CD4-positive, alpha-beta T cell treated with Interferon gamma for 1 hour (primary cell): ENCODE data around the gene ARL8B.
"Not testable (repeated sequence)": the region's sequence is repeated elsewhere in the genome, so short reads cannot be mapped to it uniquely, and the experiment has no call there.

Experiments used
- DNase-seq: peaks from one replicate; pipeline ENCODE4 v3.0.0-alpha.2; 2020

The ARL8B gene

DNA sequence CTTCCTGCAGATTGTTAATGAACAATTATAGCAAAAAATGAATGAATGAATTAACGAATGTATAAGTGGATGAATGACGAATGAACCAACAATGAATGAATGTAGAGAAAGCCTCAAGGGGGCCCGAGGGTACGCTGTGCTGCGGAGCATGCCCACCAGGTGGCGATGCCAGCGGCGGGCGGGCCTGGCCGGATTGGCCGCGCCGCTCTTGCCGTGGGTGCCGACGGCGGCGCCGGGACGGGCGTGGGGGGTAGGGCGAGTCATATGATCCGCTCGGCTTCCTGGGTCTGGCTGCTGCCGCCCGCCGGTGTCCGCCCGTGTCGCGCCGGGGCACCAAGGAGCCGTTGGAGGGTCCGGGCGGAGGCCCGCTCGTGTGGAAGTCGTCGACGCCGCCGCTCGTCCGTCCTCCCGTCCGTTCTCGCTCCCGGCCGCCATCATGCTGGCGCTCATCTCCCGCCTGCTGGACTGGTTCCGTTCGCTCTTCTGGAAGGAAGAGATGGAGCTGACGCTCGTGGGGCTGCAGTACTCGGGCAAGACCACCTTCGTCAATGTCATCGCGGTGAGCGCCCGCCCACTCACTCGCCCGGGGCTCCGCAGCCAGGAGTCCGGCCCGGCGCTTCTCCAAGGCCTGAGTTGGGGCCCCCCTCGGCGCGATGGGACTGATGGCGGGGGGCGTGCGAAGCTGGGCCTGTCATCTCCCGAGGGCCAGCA, at the start of gene ARL8B:
TSS of gene ARL8B (plus strand) at position 263 of the 711 bp plus-strand sequence. CDS start at position 437, 174 bp downstream.
- DNase-seq: peak; percentile 89

- no peak for DNase-seq
These were observed 48.6 kb upstream of the ARL8B start for GRCh38 chr3:5073374-5074085.

DNA sequence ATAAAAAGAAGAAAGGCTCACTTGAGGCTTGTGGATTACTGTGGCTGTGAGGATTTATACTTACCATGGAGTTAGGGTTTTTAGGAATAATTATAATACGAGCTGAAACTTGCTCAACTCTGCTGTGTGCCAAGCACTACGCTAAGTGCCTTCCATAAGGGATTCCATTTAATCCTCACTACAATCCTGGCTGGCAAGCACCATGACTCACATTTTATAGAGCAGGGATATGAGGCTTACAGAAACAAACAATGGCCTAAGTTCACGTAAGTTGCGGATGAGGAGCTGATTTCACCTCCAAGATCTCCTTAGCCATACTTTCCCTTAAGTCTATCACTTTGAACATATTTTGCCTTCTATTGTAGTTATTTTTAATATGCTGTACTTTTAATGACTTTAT, 43.9 kb upstream of the ARL8B start:
- DNase-seq: no peak

GRCh38 chr3:5079761-5080160, 42.3 kb upstream of the ARL8B start:
- DNase-seq: no peak

GRCh38 chr3:5080779-5081550, 41.1 kb upstream of the ARL8B start:
- no peak for DNase-seq

- not testable (repeated sequence) for DNase-seq
These were observed 39.9 kb upstream of the ARL8B start for GRCh38 chr3:5081973-5082788.

- no peak for DNase-seq
These were observed 39.3 kb upstream of the ARL8B start for GRCh38 chr3:5082789-5083115.

DNA sequence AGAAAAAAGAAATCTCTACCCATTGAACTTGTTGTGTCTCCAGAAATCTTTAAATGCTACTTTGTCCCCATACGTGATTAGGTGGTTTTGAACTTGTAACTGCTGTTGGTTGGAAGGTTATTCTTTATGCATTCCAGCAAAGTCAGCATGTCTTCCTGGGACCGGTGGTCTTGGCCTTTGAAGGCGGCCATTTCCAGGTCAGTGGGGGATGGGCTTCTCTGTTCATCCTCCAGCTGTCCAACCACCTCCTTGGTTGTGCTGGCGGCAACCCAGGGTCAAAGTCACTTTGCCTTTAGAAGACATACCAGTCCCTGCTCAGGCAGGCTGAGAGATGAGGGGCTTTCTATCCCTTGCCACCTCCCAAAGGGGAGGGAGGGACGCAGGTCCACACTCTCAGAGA, 37.9 kb upstream of the ARL8B start:
- DNase-seq: no peak

GRCh38 chr3:5086708-5087107, 35.4 kb upstream of the ARL8B start:
- no peak for DNase-seq

- DNase-seq: no peak
These were observed 34.9 kb upstream of the ARL8B start for GRCh38 chr3:5087209-5087608.

DNA sequence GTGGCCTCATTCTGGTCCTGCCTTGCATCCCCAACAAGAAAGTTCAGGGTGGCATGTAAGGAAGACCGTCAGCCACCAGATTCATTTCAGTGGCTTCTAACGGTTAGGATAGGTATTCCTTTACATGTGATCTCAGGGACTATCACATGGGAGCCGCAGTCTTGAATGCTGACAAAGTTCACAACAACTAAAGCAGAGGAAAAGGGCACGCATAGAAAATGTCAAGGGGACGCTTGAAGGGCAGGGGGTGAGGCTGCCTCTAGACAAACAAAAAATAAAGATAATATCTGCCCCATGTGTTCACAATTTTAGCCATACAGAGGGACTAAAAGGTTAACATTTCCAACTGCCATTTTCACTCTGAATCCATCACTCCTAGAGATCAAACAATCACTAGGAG, 31.9 kb upstream of the ARL8B start:
- DNase-seq: no peak

- DNase-seq: no peak
These were observed 30.1 kb upstream of the ARL8B start for GRCh38 chr3:5092018-5092417.

DNA sequence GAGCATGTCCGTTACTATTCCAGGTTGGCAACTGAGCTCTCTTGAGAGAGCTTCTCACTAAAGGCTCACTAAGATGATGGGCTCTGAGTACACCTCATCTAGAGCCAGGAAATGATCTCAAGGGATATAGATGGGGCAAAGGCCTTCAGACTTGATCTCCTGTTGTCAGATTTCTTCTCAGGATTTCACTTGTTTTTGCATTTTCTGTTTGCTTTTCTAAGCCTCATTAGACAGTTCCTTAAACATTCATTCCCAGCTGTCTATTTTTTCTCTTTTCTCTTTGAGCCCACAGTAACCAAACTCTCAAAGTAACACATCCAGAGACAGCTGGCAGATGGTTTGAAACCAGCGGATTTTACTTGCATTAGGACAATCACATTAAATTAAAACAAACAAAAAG, 28.4 kb upstream of the ARL8B start:
- DNase-seq: no peak

DNA sequence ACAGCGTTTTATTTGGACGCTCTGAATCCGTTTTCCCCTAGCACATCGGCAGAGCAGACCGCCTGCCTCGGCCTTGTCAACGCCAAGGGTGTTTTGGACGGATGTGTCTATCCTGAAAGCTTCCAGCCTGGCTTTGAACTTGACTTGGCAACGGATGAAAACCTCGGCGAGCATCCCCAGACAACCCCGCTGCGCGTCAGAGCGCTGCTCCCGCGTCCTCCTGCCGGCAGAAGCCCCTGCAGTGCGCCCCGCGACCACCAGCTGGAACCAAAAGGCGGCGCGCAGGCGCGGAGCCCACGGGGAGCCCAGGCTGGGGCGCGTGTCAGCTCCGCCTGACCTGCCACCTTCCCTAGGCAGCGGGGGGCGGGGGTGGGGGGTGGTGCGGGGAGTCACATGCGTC, 26.2 kb upstream of the ARL8B start:
- no peak for DNase-seq

GRCh38 chr3:5096336-5097008, 25.6 kb upstream of the ARL8B start:
- DNase-seq: no peak

DNA sequence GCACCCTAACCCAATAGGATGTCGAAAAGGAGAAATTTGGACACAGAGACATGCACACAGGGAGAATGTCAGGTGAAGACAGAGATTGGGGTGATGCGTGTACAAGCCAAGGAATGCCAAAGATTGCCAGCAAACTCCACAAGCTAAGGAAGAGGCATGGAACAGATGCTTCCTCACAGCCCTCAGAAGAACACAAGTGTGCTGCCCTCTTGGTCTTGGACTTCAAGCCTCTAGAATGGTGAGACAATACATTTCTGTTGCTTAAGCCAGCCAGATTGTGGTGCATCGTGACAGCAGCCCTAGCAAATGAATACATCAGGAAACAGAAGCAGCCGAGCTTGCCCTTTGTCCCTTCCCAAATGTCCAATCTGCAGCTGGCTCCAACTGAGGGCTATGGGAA, 23.7 kb upstream of the ARL8B start:
- no peak for DNase-seq

DNA sequence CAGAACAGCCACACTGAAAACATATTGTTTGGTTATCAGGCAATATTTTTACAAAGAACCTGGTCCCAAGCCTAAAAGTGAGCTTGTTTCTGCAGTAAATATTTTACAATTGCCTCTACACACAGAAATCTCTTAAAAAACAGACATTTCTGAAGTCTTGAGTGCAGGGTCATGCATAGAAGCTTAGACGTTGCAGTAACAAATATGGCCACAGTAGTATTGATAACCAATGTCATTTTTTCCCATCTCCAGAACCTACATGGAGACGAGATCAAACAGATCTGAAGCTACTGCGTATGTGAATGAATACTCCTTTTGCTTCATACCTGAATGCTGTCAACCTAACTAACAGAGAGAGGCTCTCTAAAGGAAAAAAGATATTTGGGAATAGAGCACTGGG, 19.6 kb upstream of the ARL8B start:
- no peak for DNase-seq

DNA sequence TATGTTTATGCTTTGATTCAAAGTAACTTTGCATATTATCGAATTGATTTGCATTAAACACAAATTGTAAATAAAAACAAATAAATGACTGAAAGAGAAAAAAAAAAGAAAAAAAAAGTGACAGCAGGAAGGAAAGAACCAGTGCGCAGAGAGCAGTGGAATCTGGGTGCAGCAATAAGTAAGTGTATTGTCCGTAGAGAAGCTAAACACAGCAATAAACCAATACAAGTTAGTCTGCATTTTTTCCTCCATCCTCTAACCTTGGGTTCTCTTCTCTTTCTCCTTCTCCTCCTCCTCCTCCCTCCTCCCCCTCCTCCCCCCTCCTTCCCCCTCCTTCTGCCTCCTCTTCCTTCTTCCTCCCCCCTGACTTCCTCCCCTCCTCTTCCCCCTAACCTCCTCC, 18.3 kb upstream of the ARL8B start:
- DNase-seq: no peak

DNA sequence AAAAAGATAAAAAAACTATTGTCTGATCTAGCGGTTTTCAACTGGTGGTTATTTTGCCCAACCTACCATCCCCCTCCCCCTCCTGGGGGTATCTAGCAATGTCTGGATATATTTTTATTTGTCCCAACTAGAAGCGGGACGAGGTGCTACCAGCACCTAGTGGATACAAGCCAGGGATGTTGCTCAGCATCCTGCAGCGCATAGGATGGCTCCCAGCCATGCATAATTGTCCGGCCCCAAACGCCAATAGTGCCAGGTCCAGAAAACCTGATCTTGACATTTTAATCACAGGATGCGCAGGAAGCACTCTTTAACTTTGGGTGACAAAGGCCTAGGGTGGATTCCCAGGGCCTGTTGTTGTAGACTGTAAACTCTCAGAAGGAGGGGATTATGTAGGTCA, 17.0 kb upstream of the ARL8B start:
- no peak for DNase-seq

DNA sequence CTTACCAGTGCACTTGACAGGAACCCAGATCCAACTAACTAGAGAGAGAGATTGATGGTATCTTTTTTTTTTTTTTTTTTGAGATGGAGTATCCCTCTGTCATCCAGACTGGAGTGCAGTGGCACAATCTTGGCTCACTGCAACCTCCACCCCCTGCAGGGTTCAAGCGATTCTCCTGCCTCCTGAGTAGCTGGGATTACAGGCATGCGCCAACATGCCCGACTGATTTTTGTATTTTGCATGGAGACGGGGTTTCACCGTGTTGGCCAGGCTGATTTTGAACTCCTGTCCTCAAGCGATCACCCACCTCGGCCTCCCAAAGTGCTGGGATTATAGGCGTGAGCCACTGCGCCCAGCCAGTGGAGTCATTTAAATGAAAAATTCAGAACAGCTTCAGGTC, 15.7 kb upstream of the ARL8B start:
- not testable (repeated sequence) for DNase-seq

- DNase-seq: not testable (repeated sequence)
These were observed 15.2 kb upstream of the ARL8B start for GRCh38 chr3:5106933-5107334.

DNA sequence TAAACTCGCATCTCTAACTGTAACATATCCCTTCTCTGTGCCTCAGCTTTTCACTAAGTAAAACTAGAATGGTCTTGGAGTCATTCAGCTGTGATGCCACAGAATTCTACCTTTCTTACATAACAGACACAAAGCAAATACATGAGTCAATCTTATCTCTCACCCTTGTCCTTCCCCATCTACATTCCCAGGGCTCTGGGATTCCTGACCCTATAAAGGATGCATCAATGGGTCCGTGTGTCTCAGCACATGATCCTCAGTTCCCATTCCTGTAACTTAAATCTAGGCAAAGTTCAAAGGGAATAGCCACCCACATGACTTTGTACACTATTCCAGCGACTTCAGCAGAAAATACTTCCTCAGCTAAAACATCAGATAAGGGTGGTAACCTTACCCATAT, 11.8 kb upstream of the ARL8B start:
- DNase-seq: no peak

GRCh38 chr3:5112043-5112442, 10.0 kb upstream of the ARL8B start:
- DNase-seq: no peak
